Spinal cord (tissue), 10 donors: ENCODE measurements around the gene SLK. TPM values are rescaled to one million over a fixed set of nuclear protein-coding genes. Genes with fewer than 3 reads are reported as not detected.
A peak's percentile ranks its signal among the peaks of the same experiment; 100 is the strongest.

Experiments
- DNase-seq, 6 donors: peaks; one replicate each; pipeline versions ENCODE4 v3.0.0 to v3.0.0-alpha.2; 2013 to 2015; ENCODE audit warnings: low spot score in 6 of 6, low read depth in 4 of 6
- H3K27ac ChIP-seq: one replicate; pipeline ENCODE4 v1.5.1; 2013; ENCODE audit warnings: low read depth, low read length, control low read depth
- H3K27me3 ChIP-seq: one replicate; pipeline ENCODE4 v1.6.1; 2013; ENCODE audit warnings: low read length; ENCODE audit not compliant: control insufficient read depth, insufficient read depth
- H3K36me3 ChIP-seq: one replicate; pipeline ENCODE4 v1.6.1; 2013; ENCODE audit warnings: low read length; ENCODE audit not compliant: control insufficient read depth, insufficient read depth
- H3K4me1 ChIP-seq: one replicate; pipeline ENCODE4 v1.6.1; 2013; ENCODE audit warnings: low read length; ENCODE audit not compliant: control insufficient read depth, insufficient read depth
- H3K4me3 ChIP-seq: one replicate; pipeline ENCODE4 v1.5.1; 2013; ENCODE audit warnings: low read depth, low read length, control low read depth
- H3K9me3 ChIP-seq: one replicate; pipeline ENCODE4 v1.6.1; 2013; ENCODE audit warnings: low read length; ENCODE audit not compliant: control insufficient read depth, insufficient read depth
- WGBS: methylation state at CpG from one replicate; pipeline ENCODE4 v1.1.5; 2013; ENCODE audit warnings: missing lambda C conversion rate; ENCODE audit not compliant: insufficient coverage; 5-methylcytosine and 5-hydroxymethylcytosine counted together
- long read RNA-seq, 4 donors: transcript quantifications; one replicate each; lab custom pipeline, GENCODE V29; 2026
- polyA plus RNA-seq, 2 donors: library from polyadenylated mRNA; unstranded; fragments of 120-200 nt; gene quantifications; one replicate each; pipeline ENCODE4 v1.2.1, GENCODE V29; 2013; ENCODE audit not compliant: insufficient read length in 2 of 2
- total RNA-seq, 2 donors: library from RNA; depleted of rRNA in 1 of 2; stranded (reverse); fragments of 120-200 nt in 1 of 2; fragments of >200 nt in 1 of 2; gene quantifications; one replicate each; pipeline versions ENCODE4 v1.2.3 to v1.2.4, GENCODE V29; 2013 to 2014
- donor health status: healthy.

The SLK gene
- total RNA-seq = 10 to 100 TPM; 55.3 to 65.5 TPM
- polyA plus RNA-seq = 10 to 100 TPM; 15.1 to 19.9 TPM
- long read RNA-seq, donor 1, full-length matches to known transcripts = 1 of 1 reads
- long read RNA-seq, donor 1, partial matches to known transcripts = 0 of 1 reads
- long read RNA-seq, donor 1, other reads (novel, unspliced or antisense) = 0 of 1 reads
- long read RNA-seq, donor 2 = 0 reads
- long read RNA-seq, donor 3 = 0 reads
- long read RNA-seq, donor 4, partial matches to known transcripts = 13 of 13 reads
- long read RNA-seq, donor 4, other reads (novel, unspliced or antisense) = 0 of 13 reads

DNA sequence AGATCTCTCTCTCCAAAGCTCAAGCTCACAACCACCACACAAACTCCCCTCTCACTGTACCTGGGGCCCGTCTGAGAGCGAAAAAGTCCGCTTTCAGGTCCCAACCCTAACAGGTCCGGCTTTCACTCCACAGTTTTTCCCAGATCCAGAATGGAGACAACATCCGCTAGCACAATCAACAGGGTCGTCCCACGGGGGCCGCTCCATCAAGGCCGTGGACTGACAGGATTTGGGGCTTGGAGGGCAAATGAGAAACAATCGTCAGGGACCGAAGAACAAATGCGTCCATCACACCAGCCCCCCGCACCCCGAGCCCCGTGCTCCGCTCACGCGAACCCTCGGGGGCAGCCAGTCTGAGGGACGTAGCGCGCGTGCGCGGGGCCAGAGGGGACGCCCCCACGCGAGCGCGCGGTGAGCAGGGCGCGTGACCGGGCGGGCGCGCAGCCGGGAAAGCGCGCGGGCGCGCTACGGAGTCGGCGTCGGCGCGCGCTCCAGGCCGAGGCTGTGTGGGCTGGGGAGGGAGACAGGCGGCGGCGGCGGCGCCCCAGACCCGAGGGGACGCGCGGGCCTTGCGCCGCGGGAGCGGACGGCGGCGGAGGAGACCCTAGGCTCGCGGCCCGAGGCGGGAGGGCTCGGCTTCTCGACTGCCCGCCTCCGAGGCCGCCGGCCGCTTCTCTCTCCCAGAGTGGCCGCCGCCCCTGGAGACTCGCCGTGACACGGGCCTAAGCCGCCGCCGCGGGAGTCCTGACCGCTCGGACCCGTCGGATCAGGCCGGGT lies at the start of gene SLK:
Gene SLK (plus strand): TSS at position 470 of the 777 bp plus-strand sequence. CDS start 606 bp downstream, outside the sequence.
- peak within 1 kb of the TSS; percentile 93 for H3K27ac ChIP-seq
- H3K9me3 ChIP-seq = no peaks in the 10 kb centered on the region
- no peaks in the 10 kb centered on the region for H3K27me3 ChIP-seq
- WGBS = under 1% methylated on average over 92 of the region's 92 CpGs
- peak; percentile 78 to 96 (median 84) for DNase-seq
- H3K36me3 ChIP-seq = no peaks in the 10 kb centered on the region
- H3K4me1 ChIP-seq = peaks cover 11% of the 10 kb centered on the region
- peak within 1 kb of the TSS; percentile 73 for H3K4me3 ChIP-seq

- DNase-seq = no peak
Measured at GRCh38 chr10:103917302-103918052, 49.5 kb upstream of the SLK start.

GRCh38 chr10:103918053-103918846 lies 48.7 kb upstream of the SLK start, which contains the start of gene STN1:
Gene STN1, minus strand, starts transcription at chr10:103918184. Its CDS starts 590 bp downstream, at chr10:103917594.
- H3K27ac ChIP-seq = peak within 1 kb of the TSS; percentile 94
- DNase-seq = peak; percentile 68 to 98 (median 86)

More at GRCh38 chr10:103917302-103918052, 49.5 kb upstream of the SLK start:
- WGBS = 5% methylated on average over 29 of the region's 29 CpGs
- Histone ChIP-seq H3K27ac (peak overlapping the region; percentile 94), H3K4me1 (peaks cover 10% of the 10 kb centered on the region), H3K4me3 (peak overlapping the region; percentile 87), H3K36me3 (no peaks in the 10 kb centered on the region), H3K27me3 (no peaks in the 10 kb centered on the region), H3K9me3 (no peaks in the 10 kb centered on the region)

DNA sequence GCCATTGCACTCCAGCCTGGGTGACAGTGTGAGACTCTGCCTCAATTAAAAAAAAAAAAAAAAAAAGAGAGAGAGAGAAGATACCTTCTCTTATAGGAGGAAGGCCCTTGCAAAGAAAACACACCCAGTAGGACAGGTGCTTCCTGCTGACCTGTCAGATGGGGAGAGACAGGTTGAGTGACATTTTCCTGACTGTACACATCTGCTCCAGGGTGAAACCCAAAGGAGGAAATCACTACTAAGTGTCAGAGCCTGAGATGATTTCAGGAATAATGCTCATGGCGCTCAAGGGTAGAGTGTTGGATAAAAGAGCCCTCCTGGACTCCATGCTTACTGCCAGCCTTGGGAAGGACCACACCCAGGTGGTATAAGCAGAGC lies 47.3 kb upstream of the SLK start:
- H3K4me1 ChIP-seq = peaks cover 10% of the 10 kb centered on the region
- DNase-seq = no peak
- no peaks in the 10 kb centered on the region for H3K27me3 ChIP-seq
- 100% methylated on average over 1 of the region's 1 CpG for WGBS
- no peaks in the 10 kb centered on the region for H3K36me3 ChIP-seq
- H3K9me3 ChIP-seq = no peaks in the 10 kb centered on the region
- H3K27ac ChIP-seq = no peak overlapping the region
- H3K4me3 ChIP-seq = no peak overlapping the region

More at GRCh38 chr10:103918053-103918846, 48.7 kb upstream of the SLK start, which contains the start of gene STN1:
- peak within 1 kb of the TSS; percentile 87 for H3K4me3 ChIP-seq
- under 1% methylated on average over 41 of the region's 53 CpGs for WGBS
- no peaks in the 10 kb centered on the region for H3K9me3 ChIP-seq
- H3K36me3 ChIP-seq = no peaks in the 10 kb centered on the region
- no peaks in the 10 kb centered on the region for H3K27me3 ChIP-seq
- H3K4me1 ChIP-seq = peaks cover 10% of the 10 kb centered on the region

GRCh38 chr10:103921248-103921647 lies 45.7 kb upstream of the SLK start:
- no peaks in the 10 kb centered on the region for H3K9me3 ChIP-seq
- DNase-seq = no peak
- WGBS = no CpG with 5 or more reads among the region's 1 CpG
- no peak overlapping the region for H3K27ac ChIP-seq
- no peak overlapping the region for H3K4me3 ChIP-seq
- H3K4me1 ChIP-seq = peaks cover 10% of the 10 kb centered on the region
- no peaks in the 10 kb centered on the region for H3K27me3 ChIP-seq
- no peaks in the 10 kb centered on the region for H3K36me3 ChIP-seq

DNA sequence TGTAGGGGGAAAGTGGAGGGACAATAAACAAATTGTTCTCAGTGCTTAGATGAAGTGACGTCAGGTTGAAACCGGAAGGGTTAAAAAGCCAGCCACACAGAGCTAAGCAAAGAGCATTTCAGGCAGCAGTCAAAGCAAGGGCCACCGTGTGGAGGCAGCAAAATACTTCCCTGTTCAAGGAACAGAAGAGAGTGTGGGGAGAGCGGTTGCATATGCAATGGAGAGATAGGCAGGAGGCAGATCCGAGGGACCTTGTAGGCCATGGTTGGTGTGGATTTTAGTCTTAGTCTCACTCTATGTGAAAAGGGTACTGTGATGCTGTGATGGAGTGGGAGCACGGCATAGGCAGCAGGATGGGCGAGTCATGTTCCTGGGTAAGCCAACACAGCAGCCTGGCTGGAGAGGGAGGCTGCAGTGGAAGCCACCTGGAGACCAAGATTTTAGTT lies 45.2 kb upstream of the SLK start:
- Histone ChIP-seq H3K36me3 (no peaks in the 10 kb centered on the region), H3K4me3 (no peak overlapping the region), H3K4me1 (peaks cover 10% of the 10 kb centered on the region), H3K27ac (no peak overlapping the region), H3K27me3 (no peaks in the 10 kb centered on the region), H3K9me3 (no peaks in the 10 kb centered on the region)
- 23% methylated on average over 7 of the region's 7 CpGs for WGBS
- DNase-seq = peak in 2 of 6 donors; percentile 53 to 73

DNA sequence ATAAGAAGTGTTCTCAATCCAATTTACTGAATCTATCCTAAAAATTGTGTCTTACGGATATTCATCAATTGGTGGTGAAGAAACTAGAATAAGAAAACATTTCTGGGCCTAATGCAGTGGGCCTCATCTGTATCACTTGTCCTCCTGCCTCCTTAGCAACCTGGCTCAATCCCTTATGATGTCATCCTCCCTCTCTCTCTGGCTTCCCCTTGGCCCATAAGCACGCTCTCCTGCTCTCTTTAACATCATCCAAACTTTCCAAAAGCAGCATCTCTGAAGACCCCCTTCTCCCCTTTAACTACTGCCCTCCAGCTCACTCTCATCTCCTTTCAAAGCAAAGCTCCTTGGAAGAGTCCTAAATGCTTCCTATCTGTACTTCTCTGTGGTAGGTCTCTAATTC lies 44.3 kb upstream of the SLK start:
- peaks cover 1% of the 10 kb centered on the region for H3K4me1 ChIP-seq
- no peaks in the 10 kb centered on the region for H3K36me3 ChIP-seq
- no peak overlapping the region for H3K4me3 ChIP-seq
- 78% methylated on average over 1 of the region's 2 CpGs for WGBS
- no peaks in the 10 kb centered on the region for H3K9me3 ChIP-seq
- H3K27me3 ChIP-seq = no peaks in the 10 kb centered on the region
- no peak overlapping the region for H3K27ac ChIP-seq
- no peak for DNase-seq

- H3K9me3 ChIP-seq = no peaks in the 10 kb centered on the region
- H3K36me3 ChIP-seq = no peaks in the 10 kb centered on the region
- no peak overlapping the region for H3K4me3 ChIP-seq
- H3K27ac ChIP-seq = no peak overlapping the region
- H3K27me3 ChIP-seq = no peaks in the 10 kb centered on the region
- DNase-seq = no peak
- 77% methylated on average over 2 of the region's 3 CpGs for WGBS
- H3K4me1 ChIP-seq = no peaks in the 10 kb centered on the region
Measured at GRCh38 chr10:103923502-103923901, 43.4 kb upstream of the SLK start.

DNA sequence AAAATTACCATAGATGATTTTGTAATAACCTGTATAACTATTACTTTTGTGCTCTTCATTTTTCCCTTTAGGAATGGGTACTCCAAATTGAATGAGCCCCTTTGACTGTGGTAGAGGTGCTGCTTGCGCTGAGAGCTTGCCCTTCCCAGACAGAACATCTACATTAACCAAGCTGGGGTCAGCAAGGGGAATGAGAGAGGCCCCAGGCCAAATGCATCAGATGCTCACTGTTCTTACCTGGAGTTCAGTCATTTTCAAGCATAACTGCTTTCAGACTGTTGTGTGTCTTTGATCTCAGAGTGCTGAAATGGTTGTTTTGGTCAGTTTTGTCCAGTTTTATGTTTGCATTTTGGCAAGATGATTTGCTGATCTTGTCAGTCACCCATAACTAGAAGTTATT lies 41.3 kb upstream of the SLK start:
- Histone ChIP-seq H3K27ac (no peak overlapping the region), H3K9me3 (no peaks in the 10 kb centered on the region), H3K36me3 (no peaks in the 10 kb centered on the region), H3K4me1 (no peaks in the 10 kb centered on the region), H3K27me3 (no peaks in the 10 kb centered on the region), H3K4me3 (no peak overlapping the region)
- no CpG with 5 or more reads among the region's 1 CpG for WGBS
- DNase-seq = no peak
